HCT116 (cell line): Measurements from ENCODE around the gene SNRPA1. TPM values are rescaled to one million over a fixed set of nuclear protein-coding genes. Genes with fewer than 3 reads are reported as not detected.

Experiments used
- ATAC-seq: fragments of 200-7000 bp; cut with Tn5 transposase; 2 replicates; pipeline ENCODE4 v1.9.1; 2020; ENCODE audit warnings: mild to moderate bottlenecking, moderate library complexity
- Bru-seq: library from RNA; stranded (reverse); fragments of 400-500 nt; gene quantifications from one replicate; lab custom pipeline; 2021; lab: Mats Ljungman, UMichigan
- BruChase-seq, 2 experiments: library from RNA; stranded (reverse); fragments of 400-500 nt; gene quantifications; one replicate each; lab custom pipeline; 2021; lab: Mats Ljungman, UMichigan
- BruUV-seq: library from RNA; stranded (reverse); fragments of 400-500 nt; replicated peaks from 2 replicates; lab custom pipeline; 2021; lab: Mats Ljungman, UMichigan
- CTCF ChIA-PET: fragments of 300-600 bp; sonication (Branson Sonifier 250); formaldehyde crosslinking; loops from one replicate; lab custom pipeline; 2021; ENCODE audit warnings: antibody characterized with exemption; lab: Charles Lee
- POLR2A ChIA-PET: fragments of 300-600, 350-600 bp; sonication (Branson Sonifier 250); formaldehyde crosslinking; loops from one replicate; lab custom pipeline; 2021; ENCODE audit warnings: antibody characterized with exemption; lab: Charles Lee
- RAD21 ChIA-PET, 2 experiments: fragments of 300-600 bp; sonication (Branson Sonifier 250); formaldehyde crosslinking; loops; one replicate each; lab custom pipeline; 2023; ENCODE audit warnings: low total read pairs in 2 of 2; ENCODE audit not compliant: uncharacterized antibody in 2 of 2, unreplicated experiment in 2 of 2, low non-redundant PET in 1 of 2; lab: Charles Lee
- DNase-seq: peaks from one replicate; pipeline ENCODE4 v3.0.0-alpha.2; 2010; ENCODE audit warnings: low read depth, low spot score
- H2AFZ ChIP-seq: fragments of 200-600 bp; shearing (Covaris generic), sonication (generic); 2 replicates; pipeline ENCODE4 v1.6.1; 2017; ENCODE audit warnings: low read depth, mixed run types, mixed read lengths, antibody characterized with exemption, low read length; ENCODE audit not compliant: poor library complexity, severe bottlenecking
- H3K27ac ChIP-seq: 2 replicates; pipeline ENCODE4 v1.5.1; 2012; ENCODE audit warnings: low read depth, low read length
- H3K27me3 ChIP-seq: fragments of 200-600 bp; sonication (generic); 2 replicates; pipeline ENCODE4 v1.6.1; 2016; ENCODE audit warnings: mixed run types, low read length, mixed read lengths; ENCODE audit not compliant: insufficient read depth
- H3K36me3 ChIP-seq, 2 experiments: fragments of 200-500 bp in 1 of 2; fragments of 200-600 bp in 1 of 2; sonication (Bioruptor generic) in 1 of 2; sonication (generic) in 1 of 2; 2 replicates each; pipeline versions ENCODE4 v1.5.1 to v1.6.1; 2014 to 2016; ENCODE audit warnings: low read length in 2 of 2, inconsistent platforms in 1 of 2, mixed read lengths in 1 of 2, mixed run types in 1 of 2; ENCODE audit not compliant: insufficient read depth in 2 of 2, control insufficient read depth in 1 of 2
- H3K4me1 ChIP-seq, 2 experiments: fragments of 200-600 bp in 1 of 2; sonication (generic) in 1 of 2; 2 replicates each; pipeline versions ENCODE4 v1.5.1 to v1.6.1; 2012 to 2017; ENCODE audit warnings: low read length in 2 of 2, inconsistent platforms in 1 of 2, mild to moderate bottlenecking in 1 of 2, mixed read lengths in 1 of 2, mixed run types in 1 of 2, moderate library complexity in 1 of 2; ENCODE audit not compliant: insufficient read depth in 2 of 2, control insufficient read depth in 1 of 2
- H3K4me2 ChIP-seq: fragments of 200-600 bp; sonication (generic); 2 replicates; pipeline ENCODE4 v1.6.1; 2017; ENCODE audit warnings: mixed run types, low read length, mixed read lengths
- H3K4me3 ChIP-seq, 2 experiments: fragments of 200-600 bp in 1 of 2; sonication (generic) in 1 of 2; replicated peaks in 1 of 2; 2 replicates each; pipeline ENCODE4 v1.5.1; 2011 to 2016; ENCODE audit warnings: low read length in 2 of 2, control low read depth in 1 of 2, low read depth in 1 of 2, mild to moderate bottlenecking in 1 of 2, mixed read lengths in 1 of 2, mixed run types in 1 of 2
- H3K79me2 ChIP-seq: fragments of 200-600 bp; sonication (generic); 2 replicates; pipeline ENCODE4 v1.6.1; 2017; ENCODE audit warnings: mild to moderate bottlenecking, mixed run types, low read length, moderate library complexity, mixed read lengths; ENCODE audit not compliant: insufficient read depth
- H3K9ac ChIP-seq: fragments of 200-600 bp; sonication (generic); 2 replicates; pipeline ENCODE4 v1.6.1; 2016; ENCODE audit warnings: low read length, mixed read lengths
- H3K9me2 ChIP-seq: fragments of 200-600 bp; sonication (generic), shearing (Covaris generic); 2 replicates; pipeline ENCODE4 v1.6.1; 2017; ENCODE audit warnings: mixed run types, mild to moderate bottlenecking, moderate library complexity; ENCODE audit not compliant: insufficient read depth
- H3K9me3 ChIP-seq, 2 experiments: fragments of 200-500 bp in 1 of 2; fragments of 200-600 bp in 1 of 2; sonication (Bioruptor generic) in 1 of 2; sonication (generic) in 1 of 2; 2 replicates each; pipeline ENCODE4 v1.6.1; 2014 to 2017; ENCODE audit warnings: low read length in 2 of 2, mixed read lengths in 2 of 2, inconsistent platforms in 1 of 2, low read depth in 1 of 2, mild to moderate bottlenecking in 1 of 2, mixed run types in 1 of 2, moderate library complexity in 1 of 2; ENCODE audit not compliant: control insufficient read depth in 1 of 2, insufficient read depth in 1 of 2
- H4K20me1 ChIP-seq: fragments of 200-600 bp; sonication (generic), shearing (Covaris generic); 2 replicates; pipeline ENCODE4 v1.6.1; 2017; ENCODE audit warnings: mixed run types, mild to moderate bottlenecking, moderate library complexity; ENCODE audit not compliant: insufficient read depth
- CBX3 ChIP-seq: IDR thresholded peaks from 2 replicates; pipeline ENCODE4 v1.6.1; 2012; ENCODE audit warnings: low read depth
- CEBPB ChIP-seq: IDR thresholded peaks from 2 replicates; pipeline ENCODE4 v1.6.1; 2012; ENCODE audit warnings: low read depth
- ELF1 ChIP-seq: IDR thresholded peaks from 2 replicates; pipeline ENCODE4 v1.6.1; 2012; ENCODE audit warnings: low read depth, borderline replicate concordance
- EZH2 ChIP-seq: fragments of 200-600 bp; sonication (generic); IDR thresholded peaks from 2 replicates; pipeline ENCODE4 v1.6.1; 2017; ENCODE audit warnings: antibody characterized with exemption, mixed run types
- FOSL1 ChIP-seq: IDR thresholded peaks from 2 replicates; pipeline ENCODE4 v1.6.1; 2012; ENCODE audit warnings: low read depth
- JUND ChIP-seq: IDR thresholded peaks from 2 replicates; pipeline ENCODE4 v1.6.1; 2012
- POLR2A ChIP-seq: IDR thresholded peaks from 2 replicates; pipeline ENCODE4 v1.7.0; 2011; ENCODE audit warnings: borderline replicate concordance; ENCODE audit not compliant: insufficient read depth, insufficient read length; ENCODE audit errors: extremely low read depth
- RAD21 ChIP-seq: IDR thresholded peaks from 2 replicates; pipeline ENCODE4 v1.6.1; 2012; ENCODE audit warnings: low read depth, mild to moderate bottlenecking
- SIN3A ChIP-seq: IDR thresholded peaks from 2 replicates; pipeline ENCODE4 v1.6.1; 2012; ENCODE audit warnings: low read depth
- SP1 ChIP-seq: IDR thresholded peaks from 2 replicates; pipeline ENCODE4 v1.6.1; 2012; ENCODE audit warnings: low read depth
- TCF7L2 ChIP-seq: IDR thresholded peaks from 2 replicates; pipeline ENCODE4 v1.7.0; 2011; ENCODE audit warnings: borderline replicate concordance, inconsistent platforms; ENCODE audit not compliant: insufficient read depth, insufficient read length; ENCODE audit errors: extremely low read depth
- YY1 ChIP-seq: IDR thresholded peaks from 2 replicates; pipeline ENCODE4 v1.6.1; 2011; ENCODE audit warnings: low read length, low read depth, moderate library complexity, mild to moderate bottlenecking; ENCODE audit not compliant: insufficient replicate concordance; ENCODE audit errors: extremely low read depth
- ZFX ChIP-seq: fragments of 450-650 bp; IDR thresholded peaks from 2 replicates; pipeline ENCODE4 v1.6.1; 2017
- intact Hi-C: fragments of 100-400 bp; cut with micrococcal nuclease; formaldehyde crosslinking; loops from 2 replicates; pipeline ENCODE4 v1.10.0; 2022
- long read RNA-seq: library from polyadenylated mRNA; unstranded; transcript quantifications from one replicate; pipeline ENCODE4 v2.0.0, GENCODE V29; 2021; ENCODE audit not compliant: unreplicated experiment
- polyA plus RNA-seq: library from polyadenylated mRNA; unstranded; fragments of >200 nt; gene quantifications from 2 replicates; pipeline ENCODE4 v1.2.1, GENCODE V29; 2012; ENCODE audit warnings: missing spikeins
- total RNA-seq: library from RNA; stranded (reverse); gene quantifications from one replicate; pipeline ENCODE4 v1.2.1, GENCODE V29; 2021; ENCODE audit not compliant: unreplicated experiment
- TF ChIP-seq, protein P1 (sequence below): IDR thresholded peaks from 2 replicates; pipeline ENCODE4 v1.6.1; 2012
- TF ChIP-seq, protein P2 (sequence below): IDR thresholded peaks from 2 replicates; pipeline ENCODE4 v1.6.1; 2012; ENCODE audit warnings: low read depth
- TF ChIP-seq, protein P3 (sequence below): IDR thresholded peaks from 2 replicates; pipeline ENCODE4 v1.6.1; 2011; ENCODE audit warnings: mild to moderate bottlenecking, low read length, moderate library complexity; ENCODE audit not compliant: insufficient replicate concordance; ENCODE audit errors: extremely low read depth
- TF ChIP-seq, protein P4 (sequence below): IDR thresholded peaks from 2 replicates; pipeline ENCODE4 v1.6.1; 2012

The SNRPA1 gene
- total RNA-seq = 104 TPM
- 54.3 and 64.9 TPM in 2 replicates for polyA plus RNA-seq
- percentile 96 among the genes with signal in this experiment for Bru-seq, nascent RNA
- percentile 90 among the genes with signal in this experiment for BruChase-seq, experiment 1, labeled RNA remaining after a 6-hour chase
- BruChase-seq, experiment 2, labeled RNA remaining after a 2-hour chase = percentile 91 among the genes with signal in this experiment
- long read RNA-seq, transcript SNRPA1-205 (7 exons, 2,108 nt) = minor isoform, 10 of 220 reads
- long read RNA-seq, transcript SNRPA1-201 (9 exons, 1,055 nt) = major isoform, 94 of 220 reads
- long read RNA-seq, partial matches to known transcripts = 98 of 220 reads
- long read RNA-seq, other reads (novel, unspliced or antisense) = 11 of 220 reads

DNA sequence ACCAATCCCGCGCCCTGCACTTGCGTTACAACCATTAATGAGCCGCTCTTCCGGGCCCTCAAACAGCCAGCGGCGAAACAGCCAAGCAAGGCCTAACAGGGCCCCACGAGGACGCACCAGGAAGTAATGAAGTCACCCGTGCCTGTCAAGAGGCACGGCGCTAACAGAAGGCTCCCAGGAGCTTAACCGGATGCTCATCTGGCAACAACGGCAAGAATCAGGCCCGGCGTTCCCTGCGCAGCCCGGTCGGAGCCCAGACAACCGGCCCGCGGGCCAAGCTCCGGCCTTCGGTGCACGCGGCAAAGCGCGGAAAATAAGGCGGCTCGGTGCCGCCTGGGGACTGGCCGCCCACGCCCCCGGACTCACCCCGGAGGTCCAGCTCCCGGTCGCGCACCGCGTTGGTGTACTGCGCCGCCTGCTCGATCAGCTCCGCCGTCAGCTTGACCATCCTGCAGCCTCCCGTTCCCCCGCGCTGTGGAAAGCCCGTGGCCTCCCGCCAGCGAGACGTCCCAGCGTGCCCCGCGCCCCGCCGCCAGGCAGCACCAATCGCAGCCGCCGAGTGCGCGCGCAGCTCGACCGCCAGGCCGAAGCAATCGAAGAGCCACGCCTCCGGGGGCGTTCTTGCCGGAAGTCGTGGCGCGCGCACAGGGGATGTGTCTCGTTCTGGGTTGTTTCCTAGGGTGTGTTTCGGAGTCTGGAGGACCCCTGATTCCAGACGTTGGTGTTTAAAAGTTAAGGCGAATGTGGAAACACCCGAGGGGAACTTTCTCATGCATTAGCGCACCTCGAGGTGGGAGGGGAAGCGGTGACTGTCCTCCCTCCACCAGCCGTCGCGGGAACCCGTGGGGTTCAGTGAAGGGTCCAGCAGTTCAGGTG, at the start of gene SNRPA1:
Gene SNRPA1, minus strand, starts transcription at position 518 of the 876 bp plus-strand sequence. Its CDS starts 70 bp downstream, at position 448.
- Histone ChIP-seq H3K9me2 (no peaks in the 10 kb centered on the region), H3K4me1 (peaks cover 15 to 33% of the 10 kb centered on the region in 2 experiments), H3K9me3 (no peaks in the 10 kb centered on the region), H3K4me2 (peak within 1 kb of the TSS; percentile 90), H2AFZ (peak within 1 kb of the TSS; percentile 24), H3K9ac (peak within 1 kb of the TSS; percentile 98), H3K27ac (peak within 1 kb of the TSS; percentile 96), H3K4me3 (peak within 1 kb of the TSS; percentile 57 to 96), H3K27me3 (no peaks in the 10 kb centered on the region), H3K79me2 (peaks cover 51% of the 10 kb centered on the region), H4K20me1 (peaks cover 35% of the 10 kb centered on the region; the same call in 1 of the 2 replicates), H3K36me3 (peaks cover 7 to 17% of the 10 kb centered on the region in 2 experiments; a peak in 3 of 4 replicates)
- ChIA-PET RAD21 (no interaction called here), CTCF (interaction anchor here (1.1 kb wide), 1 partner anchor 347 kb away, joined by 4 read pairs; no protein-coding TSS in a partner anchor), POLR2A (interaction anchor here (1.3 kb wide), 1 partner anchor 9 kb away, joined by 3 read pairs; no protein-coding TSS in a partner anchor)
- DNase-seq (peak; percentile 83), ATAC-seq (peak; percentile 83)
- intact Hi-C loops = no loop called here
- BruUV-seq = no TSS peak
- TF ChIP-seq TCF7L2 (peak; percentile 64), RAD21 (no peak), POLR2A (peak; percentile 83), SIN3A (peak; percentile 96; the same call in 1 of the 2 replicates), JUND (no peak), CBX3 (peak; percentile 81; the same call in 1 of the 2 replicates), FOSL1 (no peak), CEBPB (no peak), ZFX (peak; percentile 99), YY1 (peak; percentile 86), SP1 (peak; percentile 91), EZH2 (no peak), ELF1 (peak; percentile 74)
- TF ChIP-seq, protein P1, sequence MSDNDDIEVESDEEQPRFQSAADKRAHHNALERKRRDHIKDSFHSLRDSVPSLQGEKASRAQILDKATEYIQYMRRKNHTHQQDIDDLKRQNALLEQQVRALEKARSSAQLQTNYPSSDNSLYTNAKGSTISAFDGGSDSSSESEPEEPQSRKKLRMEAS = peak; percentile 89
- TF ChIP-seq, protein P2, sequence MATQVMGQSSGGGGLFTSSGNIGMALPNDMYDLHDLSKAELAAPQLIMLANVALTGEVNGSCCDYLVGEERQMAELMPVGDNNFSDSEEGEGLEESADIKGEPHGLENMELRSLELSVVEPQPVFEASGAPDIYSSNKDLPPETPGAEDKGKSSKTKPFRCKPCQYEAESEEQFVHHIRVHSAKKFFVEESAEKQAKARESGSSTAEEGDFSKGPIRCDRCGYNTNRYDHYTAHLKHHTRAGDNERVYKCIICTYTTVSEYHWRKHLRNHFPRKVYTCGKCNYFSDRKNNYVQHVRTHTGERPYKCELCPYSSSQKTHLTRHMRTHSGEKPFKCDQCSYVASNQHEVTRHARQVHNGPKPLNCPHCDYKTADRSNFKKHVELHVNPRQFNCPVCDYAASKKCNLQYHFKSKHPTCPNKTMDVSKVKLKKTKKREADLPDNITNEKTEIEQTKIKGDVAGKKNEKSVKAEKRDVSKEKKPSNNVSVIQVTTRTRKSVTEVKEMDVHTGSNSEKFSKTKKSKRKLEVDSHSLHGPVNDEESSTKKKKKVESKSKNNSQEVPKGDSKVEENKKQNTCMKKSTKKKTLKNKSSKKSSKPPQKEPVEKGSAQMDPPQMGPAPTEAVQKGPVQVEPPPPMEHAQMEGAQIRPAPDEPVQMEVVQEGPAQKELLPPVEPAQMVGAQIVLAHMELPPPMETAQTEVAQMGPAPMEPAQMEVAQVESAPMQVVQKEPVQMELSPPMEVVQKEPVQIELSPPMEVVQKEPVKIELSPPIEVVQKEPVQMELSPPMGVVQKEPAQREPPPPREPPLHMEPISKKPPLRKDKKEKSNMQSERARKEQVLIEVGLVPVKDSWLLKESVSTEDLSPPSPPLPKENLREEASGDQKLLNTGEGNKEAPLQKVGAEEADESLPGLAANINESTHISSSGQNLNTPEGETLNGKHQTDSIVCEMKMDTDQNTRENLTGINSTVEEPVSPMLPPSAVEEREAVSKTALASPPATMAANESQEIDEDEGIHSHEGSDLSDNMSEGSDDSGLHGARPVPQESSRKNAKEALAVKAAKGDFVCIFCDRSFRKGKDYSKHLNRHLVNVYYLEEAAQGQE = no peak
- TF ChIP-seq, protein P3, sequence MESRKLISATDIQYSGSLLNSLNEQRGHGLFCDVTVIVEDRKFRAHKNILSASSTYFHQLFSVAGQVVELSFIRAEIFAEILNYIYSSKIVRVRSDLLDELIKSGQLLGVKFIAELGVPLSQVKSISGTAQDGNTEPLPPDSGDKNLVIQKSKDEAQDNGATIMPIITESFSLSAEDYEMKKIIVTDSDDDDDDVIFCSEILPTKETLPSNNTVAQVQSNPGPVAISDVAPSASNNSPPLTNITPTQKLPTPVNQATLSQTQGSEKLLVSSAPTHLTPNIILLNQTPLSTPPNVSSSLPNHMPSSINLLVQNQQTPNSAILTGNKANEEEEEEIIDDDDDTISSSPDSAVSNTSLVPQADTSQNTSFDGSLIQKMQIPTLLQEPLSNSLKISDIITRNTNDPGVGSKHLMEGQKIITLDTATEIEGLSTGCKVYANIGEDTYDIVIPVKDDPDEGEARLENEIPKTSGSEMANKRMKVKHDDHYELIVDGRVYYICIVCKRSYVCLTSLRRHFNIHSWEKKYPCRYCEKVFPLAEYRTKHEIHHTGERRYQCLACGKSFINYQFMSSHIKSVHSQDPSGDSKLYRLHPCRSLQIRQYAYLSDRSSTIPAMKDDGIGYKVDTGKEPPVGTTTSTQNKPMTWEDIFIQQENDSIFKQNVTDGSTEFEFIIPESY = peak; percentile 58
- TF ChIP-seq, protein P4, sequence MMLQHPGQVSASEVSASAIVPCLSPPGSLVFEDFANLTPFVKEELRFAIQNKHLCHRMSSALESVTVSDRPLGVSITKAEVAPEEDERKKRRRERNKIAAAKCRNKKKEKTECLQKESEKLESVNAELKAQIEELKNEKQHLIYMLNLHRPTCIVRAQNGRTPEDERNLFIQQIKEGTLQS = no peak
